ENCODE data around the gene TSTD1. TPM values are rescaled to one million over a fixed set of nuclear protein-coding genes. Genes with fewer than 3 reads are reported as not detected.
A peak's percentile ranks its signal among the peaks of the same experiment; 100 is the strongest.

TSTD1 gene
- total and polyA plus RNA-seq, 11 donors = 6.1 to 22.7 (median 14.7) TPM

DNA sequence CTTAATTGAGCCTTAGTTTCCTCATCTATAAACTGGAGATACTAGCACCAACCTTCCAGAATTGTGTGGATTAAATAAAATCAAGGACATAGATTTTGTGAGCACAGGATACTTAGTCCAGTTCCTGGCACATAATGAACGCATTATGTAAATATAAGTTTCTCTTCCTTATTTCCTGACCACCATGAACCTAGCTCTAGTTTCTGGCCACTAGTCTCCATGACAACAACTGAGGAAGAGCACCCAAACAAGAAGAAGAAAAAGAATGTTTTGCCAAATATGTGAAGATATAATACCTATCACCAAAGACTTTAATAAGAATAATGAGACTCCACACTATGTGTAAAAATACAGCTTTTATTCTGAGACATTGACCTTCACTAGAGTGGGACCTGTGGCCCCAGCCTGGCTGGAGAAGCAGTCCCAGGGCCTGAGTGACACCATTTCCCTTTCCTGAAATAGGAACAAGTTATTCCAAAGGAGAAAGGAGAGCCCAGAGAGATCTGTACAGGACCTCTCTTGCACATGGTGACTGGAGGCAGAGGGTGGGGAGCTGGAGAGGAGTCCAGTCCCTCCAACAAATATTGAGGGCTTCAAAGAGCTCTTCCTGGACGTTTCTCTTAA lies 8.0 kb upstream of the TSTD1 start:
- no peak for ATAC-seq
- intact Hi-C loops (cut with DNase I) = loop anchor here in 7 of 10 donors (1.0 to 10.0 kb wide), 6 partner anchors 49 to 88 kb away; partner anchors contain the start of genes DEDD (in 4 of the 7) and KLHDC9 (in 1 of the 7)
- peak overlapping the region; percentile 87 to 98 (median 96) for H3K27ac ChIP-seq
- H3K4me3 ChIP-seq = peak overlapping the region in 11 of 12 donors; percentile 69 to 99 (median 83)
- H3K36me3 ChIP-seq = peaks cover 0 to 54% (median 16%) of the 10 kb centered on the region in 9 donors
- WGBS, 4 donors = 71 to 77% (median 73%) methylated on average over 2 of the region's 2 CpGs
- TF ChIP-seq CTCF (IDR thresholded peaks at IDR 0.05) = no peak
- no peak for TF ChIP-seq POLR2A (IDR thresholded peaks at IDR 0.05)
- no peak for DNase-seq
- H3K27me3 ChIP-seq = no peaks in the 10 kb centered on the region
- H3K4me1 ChIP-seq = peaks cover 0 to 46% (median 15%) of the 10 kb centered on the region in 12 donors
- H3K9me3 ChIP-seq = no peaks in the 10 kb centered on the region

DNA sequence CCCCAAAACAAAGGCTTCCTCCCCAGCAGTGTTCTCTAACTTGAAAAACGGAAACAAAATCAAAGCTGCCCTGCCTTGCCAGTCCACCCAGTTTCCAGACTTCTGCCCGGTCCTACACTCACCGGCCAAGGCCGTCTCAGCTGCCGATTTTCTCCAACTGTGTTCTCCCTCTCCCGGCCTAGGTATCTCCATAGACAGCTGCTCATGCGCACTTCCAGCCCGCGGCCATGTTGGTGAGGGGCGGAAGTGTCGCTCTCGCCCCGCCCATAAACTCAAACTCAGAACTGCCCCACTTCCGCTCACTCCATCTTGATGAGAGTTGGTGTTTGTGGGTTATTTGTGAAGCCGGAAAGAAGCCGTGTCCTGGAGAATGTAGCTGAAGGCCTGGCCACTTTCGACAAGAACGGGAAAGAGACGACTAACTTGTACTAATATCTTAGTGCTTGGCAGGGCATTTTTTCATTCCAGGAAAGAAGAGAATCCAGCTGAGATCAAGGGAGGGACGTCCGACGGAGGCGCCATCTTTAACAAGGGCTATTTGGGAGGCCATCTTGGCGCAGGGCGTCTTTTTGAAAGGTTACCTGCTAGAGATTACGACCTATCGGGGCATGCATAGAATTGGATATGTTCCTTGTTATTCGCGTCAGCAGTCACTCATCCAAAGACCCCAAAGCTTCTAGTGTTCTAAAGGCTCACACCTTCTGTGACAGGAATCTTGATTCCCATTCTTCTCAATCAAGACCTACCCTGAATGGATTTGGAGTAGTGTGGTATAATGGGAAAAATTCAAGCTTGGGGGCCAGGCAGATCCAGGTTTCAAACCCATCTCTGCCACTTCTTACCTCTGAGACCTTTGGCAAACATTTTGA lies 7.2 kb upstream of the TSTD1 start, which contains the start of gene USF1:
TSS of gene USF1 (minus strand) at position 242 of the 869 bp plus-strand sequence. CDS start 2,702 bp downstream, outside the sequence.
- Histone ChIP-seq H3K4me3 (peak within 1 kb of the TSS; percentile 69 to 99 (median 82)), H3K27me3 (no peaks in the 10 kb centered on the region), H3K27ac (peak within 1 kb of the TSS; percentile 87 to 98 (median 96)), H3K4me1 (peaks cover 0 to 46% (median 15%) of the 10 kb centered on the region in 12 donors), H3K36me3 (peaks cover 0 to 54% (median 23%) of the 10 kb centered on the region in 9 donors), H3K9me3 (no peaks in the 10 kb centered on the region)
- DNase-seq (peak; percentile 93 to 96 (median 94)), ATAC-seq (peak; percentile 97 to 98 (median 98))
- WGBS, 4 donors = 0 to 1% (median 0%) methylated on average over 25 to 29 of the region's 29 CpGs
- intact Hi-C loops (cut with DNase I) = loop anchor here in 7 of 10 donors (1.0 to 10.0 kb wide), 9 partner anchors 25 to 89 kb away; partner anchors contain the start of genes DEDD (in 4 of the 7), F11R (in 2 of the 7), KLHDC9 (in 2 of the 7) and NIT1 (in 1 of the 7)
- TF ChIP-seq POLR2A (IDR thresholded peaks at IDR 0.05) (peak; percentile 18 to 67), CTCF (IDR thresholded peaks at IDR 0.05) (peak in 1 of 12 donors; percentile 8)

DNA sequence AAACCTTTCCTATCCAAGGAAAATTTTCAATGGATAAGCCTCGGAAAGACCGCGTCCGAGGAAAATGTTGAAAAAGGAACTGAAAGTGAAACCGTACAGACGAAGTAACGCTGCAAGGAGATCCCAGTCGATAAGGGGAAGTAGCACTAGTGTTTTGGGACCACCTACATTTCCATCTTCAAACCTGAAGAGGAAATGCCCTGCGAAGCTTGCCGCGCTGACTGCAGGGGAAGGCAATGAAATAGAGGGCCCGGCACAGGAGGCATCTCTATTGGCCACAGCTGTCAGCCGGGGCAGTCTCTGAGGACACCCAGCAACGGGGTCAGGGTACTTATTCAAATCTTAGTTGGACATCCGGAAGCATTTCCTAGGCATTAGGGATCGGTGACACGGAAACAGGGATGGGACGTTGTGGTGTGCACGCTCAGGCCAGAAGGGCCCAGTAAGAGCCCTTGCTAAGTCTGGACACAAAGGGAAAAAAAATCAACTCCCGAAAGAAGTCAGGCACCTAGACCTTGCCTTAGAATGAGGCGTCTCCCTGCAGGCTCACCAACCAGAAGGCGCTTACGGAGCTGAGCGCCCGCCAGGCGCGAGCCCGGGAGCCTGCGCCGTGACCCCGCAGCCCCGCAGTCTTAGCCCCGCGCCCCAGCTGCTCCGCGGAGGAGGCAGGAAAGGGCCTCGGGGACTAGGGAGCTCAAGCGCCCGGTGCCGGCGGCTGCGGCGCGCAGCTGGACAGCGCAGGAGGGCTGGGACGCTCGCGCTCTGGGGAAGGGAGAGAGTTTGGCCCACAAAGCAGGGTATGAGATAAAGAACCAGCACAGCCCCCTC lies 6.4 kb upstream of the TSTD1 start:
- TF ChIP-seq POLR2A (IDR thresholded peaks at IDR 0.05) (peak in 1 of 2 donors; percentile 12), CTCF (IDR thresholded peaks at IDR 0.05) (no peak)
- WGBS, 4 donors = 0 to 1% (median 1%) methylated on average over 28 to 48 of the region's 48 CpGs
- Histone ChIP-seq H3K36me3 (peaks cover 0 to 54% (median 32%) of the 10 kb centered on the region in 9 donors), H3K4me3 (peak overlapping the region; percentile 69 to 99 (median 82)), H3K27me3 (no peaks in the 10 kb centered on the region), H3K9me3 (no peaks in the 10 kb centered on the region), H3K4me1 (peaks cover 0 to 46% (median 15%) of the 10 kb centered on the region in 12 donors), H3K27ac (peak overlapping the region; percentile 87 to 98 (median 96))
- peak; percentile 68 to 84 (median 79) for DNase-seq
- ATAC-seq = peak; percentile 56 to 78 (median 68)
- intact Hi-C loops (cut with DNase I) = loop anchor here in 9 of 10 donors (1.0 to 10.0 kb wide), 7 partner anchors 24 to 90 kb away; partner anchors contain the start of genes DEDD (in 3 of the 9), F11R (in 2 of the 9), KLHDC9 (in 2 of the 9) and NIT1 (in 1 of the 9)
